PC-9 (cell line): Measurements from ENCODE around the gene SEBOX. TPM values are rescaled to one million over a fixed set of nuclear protein-coding genes. Genes with fewer than 3 reads are reported as not detected.

ENCODE experiments used
- BruUV-seq: library from RNA; stranded (reverse); fragments of 400-500 nt; replicated peaks from 2 replicates; lab custom pipeline; 2021; lab: Mats Ljungman, UMichigan
- CTCF ChIA-PET: fragments of 300-600 bp; sonication (Branson Sonifier 250); formaldehyde crosslinking; loops from one replicate; lab custom pipeline; 2022; ENCODE audit warnings: antibody characterized with exemption; lab: Charles Lee
- POLR2A ChIA-PET: fragments of 300-600 bp; sonication (Branson Sonifier 250); formaldehyde crosslinking; loops from one replicate; lab custom pipeline; 2022; ENCODE audit warnings: antibody characterized with exemption; ENCODE audit not compliant: unreplicated experiment; lab: Charles Lee
- DNase-seq, 2 experiments: peaks; one replicate each; pipeline versions ENCODE4 v3.0.0 to v3.0.0-alpha.2; 2015 to 2022; ENCODE audit warnings: mixed read lengths in 1 of 2
- H2AFZ ChIP-seq: fragments of 200-600 bp; sonication (generic); 2 replicates; pipeline ENCODE4 v1.8.1; 2017; ENCODE audit warnings: antibody characterized with exemption
- H3F3A ChIP-seq: fragments of 200-600 bp; sonication (generic); 2 replicates; pipeline ENCODE4 v1.8.1; 2017; ENCODE audit warnings: antibody characterized with exemption, mild to moderate bottlenecking, low read depth; ENCODE audit not compliant: insufficient read depth
- H3K27ac ChIP-seq: fragments of 200-600 bp; sonication (generic); 2 replicates; pipeline ENCODE4 v1.6.1; 2016; ENCODE audit warnings: mixed run types
- H3K27me3 ChIP-seq: fragments of 200-600 bp; sonication (generic); 2 replicates; pipeline ENCODE4 v1.6.1; 2016; ENCODE audit warnings: low read depth, mixed run types; ENCODE audit not compliant: insufficient read depth
- H3K36me3 ChIP-seq: fragments of 200-600 bp; sonication (generic); 2 replicates; pipeline ENCODE4 v1.6.1; 2016; ENCODE audit warnings: low read depth, mixed run types
- H3K4me1 ChIP-seq: fragments of 200-600 bp; sonication (generic); replicated peaks from 2 replicates; pipeline ENCODE4 v1.6.1; 2016; ENCODE audit warnings: mixed run types; ENCODE audit not compliant: insufficient read depth
- H3K4me2 ChIP-seq: fragments of 200-600 bp; sonication (generic); 2 replicates; pipeline ENCODE4 v1.6.1; 2017; ENCODE audit warnings: mixed run types
- H3K4me3 ChIP-seq: fragments of 200-600 bp; sonication (generic); 2 replicates; pipeline ENCODE4 v1.6.1; 2016; ENCODE audit warnings: mixed run types
- H3K79me2 ChIP-seq: fragments of 200-600 bp; sonication (generic); 2 replicates; pipeline ENCODE4 v1.6.1; 2017; ENCODE audit warnings: low read depth, mixed run types
- H3K9me2 ChIP-seq: fragments of 200-600 bp; sonication (generic); 2 replicates; pipeline ENCODE4 v1.8.1; 2017; ENCODE audit warnings: mild to moderate bottlenecking; ENCODE audit not compliant: insufficient read depth
- H3K9me3 ChIP-seq: fragments of 200-600 bp; sonication (generic); 2 replicates; pipeline ENCODE4 v1.8.1; 2016; ENCODE audit warnings: low read depth; ENCODE audit not compliant: insufficient read depth
- H4K20me1 ChIP-seq: fragments of 200-600 bp; sonication (generic); 2 replicates; pipeline ENCODE4 v1.8.1; 2017; ENCODE audit not compliant: insufficient read depth
- CTCF ChIP-seq: fragments of 200-600 bp; sonication (generic); conservative IDR thresholded peaks from 2 replicates; pipeline ENCODE4 v1.6.1; 2017; ENCODE audit warnings: mixed run types, antibody characterized with exemption, mild to moderate bottlenecking, moderate library complexity
- EZH2 ChIP-seq: fragments of 200-600 bp; sonication (generic); IDR thresholded peaks from 2 replicates; pipeline ENCODE4 v1.8.0; 2017; ENCODE audit warnings: antibody characterized with exemption, low read depth
- intact Hi-C: fragments of 100-400 bp; cut with micrococcal nuclease; formaldehyde crosslinking; loops from one replicate; pipeline ENCODE4 v1.10.0; 2022; ENCODE audit not compliant: unreplicated experiment
- total RNA-seq: library from RNA; stranded (reverse); gene quantifications from 2 replicates; pipeline ENCODE4 v1.2.3, GENCODE V29; 2021

Gene SEBOX
- total RNA-seq, 1 experiment from 2014 or later, result not detected

GRCh38 chr17:28365487-28365886 lies 488 bp upstream of the SEBOX start:
- H2AFZ ChIP-seq, result no peak overlapping the region
- H3K27me3 ChIP-seq, result no peaks in the 10 kb centered on the region
- intact Hi-C loops, result no loop called here
- no peak for TF ChIP-seq EZH2
- H3K4me3 ChIP-seq, result no peak overlapping the region
- H3K4me1 ChIP-seq, result peaks cover 10% of the 10 kb centered on the region
- no peaks in the 10 kb centered on the region; the same call in 1 of the 2 replicates for H4K20me1 ChIP-seq
- POLR2A ChIA-PET, result no interaction called here
- H3K4me2 ChIP-seq, result no peak overlapping the region
- H3K9me3 ChIP-seq, result no peaks in the 10 kb centered on the region
- H3F3A ChIP-seq, result peaks cover 14% of the 10 kb centered on the region; the same call in 1 of the 2 replicates
- no TSS peak for BruUV-seq
- no peak for DNase-seq
- no peaks in the 10 kb centered on the region for H3K9me2 ChIP-seq
- CTCF ChIA-PET, result no interaction called here
- H3K79me2 ChIP-seq, result no peaks in the 10 kb centered on the region
- no peak overlapping the region for H3K27ac ChIP-seq
- H3K36me3 ChIP-seq, result peaks cover 7% of the 10 kb centered on the region; the same call in 1 of the 2 replicates

GRCh38 chr17:28363776-28364650 lies 986 bp downstream of the SEBOX start:
- Histone ChIP-seq H3K27me3 (no peaks in the 10 kb centered on the region), H3K4me3 (no peak overlapping the region), H3K79me2 (peaks cover 3% of the 10 kb centered on the region; the same call in 1 of the 2 replicates), H3K27ac (no peak overlapping the region), H3K9me2 (no peaks in the 10 kb centered on the region), H4K20me1 (no peaks in the 10 kb centered on the region; the same call in 1 of the 2 replicates), H3F3A (0 out of 2 replicates have a peak, but pooled peaks cover 3% of the 10 kb centered on the region), H3K4me2 (no peak overlapping the region), H2AFZ (no peak overlapping the region), H3K4me1 (no peaks in the 10 kb centered on the region), H3K36me3 (peaks cover 18% of the 10 kb centered on the region), H3K9me3 (no peaks in the 10 kb centered on the region)
- TF ChIP-seq CTCF (no peak), EZH2 (no peak)
- CTCF ChIA-PET, result interaction anchor here (0.7 kb wide), 1 partner anchor 170 kb away, joined by 3 read pairs; no protein-coding TSS in a partner anchor
- no peak for DNase-seq
- intact Hi-C loops, result no loop called here
- no TSS peak for BruUV-seq
- POLR2A ChIA-PET, result no interaction called here

- no peak for DNase-seq
- intact Hi-C loops, result no loop called here
- H3K9me3 ChIP-seq, result no peaks in the 10 kb centered on the region
- H3K4me2 ChIP-seq, result no peak overlapping the region
- H3F3A ChIP-seq, result 0 out of 2 replicates have a peak, but pooled peaks cover 3% of the 10 kb centered on the region
- no TSS peak for BruUV-seq
- no peak overlapping the region for H3K27ac ChIP-seq
- H3K79me2 ChIP-seq, result peaks cover 11% of the 10 kb centered on the region
- no peaks in the 10 kb centered on the region for H3K27me3 ChIP-seq
- no peaks in the 10 kb centered on the region; the same call in 1 of the 2 replicates for H4K20me1 ChIP-seq
- peaks cover 19% of the 10 kb centered on the region for H3K36me3 ChIP-seq
- H2AFZ ChIP-seq, result no peak overlapping the region
- no peaks in the 10 kb centered on the region for H3K9me2 ChIP-seq
- H3K4me1 ChIP-seq, result peaks cover 8% of the 10 kb centered on the region
- CTCF ChIA-PET, result no interaction called here
- POLR2A ChIA-PET, result no interaction called here
- TF ChIP-seq EZH2 (no peak), CTCF (no peak)
- no peak overlapping the region for H3K4me3 ChIP-seq
Observed at GRCh38 chr17:28363186-28363585, 1.8 kb downstream of the SEBOX start.
